Fibroblast of skin of scalp (primary cell): ENCODE data around the gene TJP2. TPM values are rescaled to one million over a fixed set of nuclear protein-coding genes. Genes with fewer than 3 reads are reported as not detected.

Source experiments
- DNase-seq: peaks from one replicate; pipeline ENCODE4 v3.0.0-alpha.2; 2013
- polyA plus RNA-seq, 2 experiments: library from polyadenylated mRNA; unstranded; fragments of 120-200 nt; gene quantifications; one replicate each; pipeline ENCODE4 v1.2.1, GENCODE V29; 2013; ENCODE audit not compliant: insufficient read length in 2 of 2

TJP2 gene
- 14.4 TPM for polyA plus RNA-seq (2013, experiment 1 of 2; ENCODE audit: insufficient read length)
- 13.2 TPM for polyA plus RNA-seq (2013, experiment 2 of 2; ENCODE audit: insufficient read length)

- DNase-seq: peak; percentile 70
Measured at GRCh38 chr9:69173891-69174615, at the start of gene TJP2. TJP2 (plus strand) TSS chr9:69174277; CDS start chr9:69174373, 96 bp downstream.

GRCh38 chr9:69130456-69131441 lies 43.3 kb upstream of the TJP2 start:
- DNase-seq: peak; percentile 88

- peak; percentile 93 for DNase-seq
Measured at GRCh38 chr9:69131682-69132081, 42.4 kb upstream of the TJP2 start.

GRCh38 chr9:69132361-69132760 lies 41.7 kb upstream of the TJP2 start:
- DNase-seq: no peak

GRCh38 chr9:69134412-69134811 lies 39.7 kb upstream of the TJP2 start:
- no peak for DNase-seq

GRCh38 chr9:69136185-69136584 lies 37.9 kb upstream of the TJP2 start:
- DNase-seq: no peak

GRCh38 chr9:69136779-69137178 lies 37.3 kb upstream of the TJP2 start:
- no peak for DNase-seq

- no peak for DNase-seq
Measured at GRCh38 chr9:69137311-69137710, 36.8 kb upstream of the TJP2 start.

GRCh38 chr9:69139596-69139995 lies 34.5 kb upstream of the TJP2 start:
- DNase-seq: no peak

GRCh38 chr9:69140123-69140735 lies 33.8 kb upstream of the TJP2 start:
- no peak for DNase-seq

GRCh38 chr9:69141851-69142250 lies 32.2 kb upstream of the TJP2 start:
- DNase-seq: no peak

- no peak for DNase-seq
Measured at GRCh38 chr9:69143291-69143690, 30.8 kb upstream of the TJP2 start.

- DNase-seq: peak; percentile 41
Measured at GRCh38 chr9:69145144-69145715, 28.8 kb upstream of the TJP2 start.

- DNase-seq: no peak
Measured at GRCh38 chr9:69147041-69147834, 26.8 kb upstream of the TJP2 start.

- DNase-seq: peak; percentile 56
Measured at GRCh38 chr9:69149321-69149807, 24.7 kb upstream of the TJP2 start.

- DNase-seq: no peak
Measured at GRCh38 chr9:69151506-69151905, 22.6 kb upstream of the TJP2 start.

- no peak for DNase-seq
Measured at GRCh38 chr9:69153707-69154521, 20.2 kb upstream of the TJP2 start.

- DNase-seq: no peak
Measured at GRCh38 chr9:69155341-69156030, 18.6 kb upstream of the TJP2 start.

GRCh38 chr9:69157751-69158466 lies 16.2 kb upstream of the TJP2 start:
- DNase-seq: peak; percentile 20
